Adipose tissue (tissue), 3 donors: ENCODE results near the gene CENPM. TPM values are rescaled to one million over a fixed set of nuclear protein-coding genes. Genes with fewer than 3 reads are reported as not detected.

Experiments used
- H3K27ac ChIP-seq: one replicate; pipeline ENCODE4 v1.5.1; 2013; ENCODE audit warnings: low read depth, low read length
- WGBS, 3 donors: extraction: QIAGEN DNeasy Blood & Tissue Kit; methylation state at CpG; one replicate each; pipeline ENCODE4 v1.1.7; 2013; 5-methylcytosine and 5-hydroxymethylcytosine counted together
- polyA plus RNA-seq, 3 donors: library from polyadenylated mRNA; stranded (reverse); fragments of 200-250 nt; gene quantifications; one replicate each; pipeline ENCODE4 v1.2.3, GENCODE V29; 2013
- donor health status: healthy with polysubstance abuse.
- donor health status: Bipolar disorder and iron deficiency.
- donor health status: healthy.

The CENPM gene
- polyA plus RNA-seq, 3 donors: 0.74 to 3.1 (median 1.1) TPM

DNA sequence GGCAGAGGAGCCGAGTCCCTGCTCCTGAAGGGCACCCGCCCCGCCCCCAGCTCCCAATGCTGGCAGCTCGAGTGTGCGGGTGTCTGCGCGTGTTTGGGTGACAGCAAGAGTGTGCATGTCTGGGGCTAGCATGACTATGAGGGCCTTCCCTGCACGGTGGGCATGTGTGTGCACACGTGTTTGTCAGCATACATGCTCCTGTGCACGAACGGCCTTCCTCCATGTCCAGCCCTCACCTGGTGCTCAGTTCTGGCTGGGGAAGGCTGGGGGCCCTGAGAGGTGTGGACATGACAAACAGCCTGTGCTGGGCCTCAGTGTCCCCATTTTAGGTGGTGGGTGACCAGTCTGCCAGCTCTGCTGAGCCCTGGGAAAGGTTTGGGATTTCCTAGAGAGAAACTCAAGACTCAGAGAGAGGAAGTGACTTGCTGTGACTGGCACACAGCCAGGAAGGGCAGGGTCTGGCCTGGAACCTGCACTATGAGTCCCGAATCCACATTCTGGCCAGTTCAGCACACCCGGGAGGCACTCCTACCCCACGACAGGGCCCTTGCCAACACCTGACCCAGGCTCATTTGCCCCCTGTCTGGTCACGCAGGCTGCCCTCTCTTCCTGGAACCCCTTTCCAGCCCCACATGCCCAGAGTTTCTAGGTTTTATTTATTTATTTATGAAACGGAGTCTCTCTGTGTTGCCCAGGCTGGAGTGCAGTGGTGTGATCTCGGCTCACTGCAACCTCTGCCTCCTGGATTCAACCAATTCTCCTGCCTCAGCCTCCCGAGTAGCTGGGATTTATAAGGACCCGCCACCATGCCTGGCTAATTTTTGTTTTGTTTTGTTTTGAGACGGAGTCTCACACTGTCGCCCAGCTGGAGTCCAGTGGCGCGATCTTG is 28.8 kb downstream of the CENPM start:
- WGBS, 3 donors: 54 to 72% (median 61%) methylated on average over 23 of the region's 23 CpGs
- no peak overlapping the region for H3K27ac ChIP-seq

DNA sequence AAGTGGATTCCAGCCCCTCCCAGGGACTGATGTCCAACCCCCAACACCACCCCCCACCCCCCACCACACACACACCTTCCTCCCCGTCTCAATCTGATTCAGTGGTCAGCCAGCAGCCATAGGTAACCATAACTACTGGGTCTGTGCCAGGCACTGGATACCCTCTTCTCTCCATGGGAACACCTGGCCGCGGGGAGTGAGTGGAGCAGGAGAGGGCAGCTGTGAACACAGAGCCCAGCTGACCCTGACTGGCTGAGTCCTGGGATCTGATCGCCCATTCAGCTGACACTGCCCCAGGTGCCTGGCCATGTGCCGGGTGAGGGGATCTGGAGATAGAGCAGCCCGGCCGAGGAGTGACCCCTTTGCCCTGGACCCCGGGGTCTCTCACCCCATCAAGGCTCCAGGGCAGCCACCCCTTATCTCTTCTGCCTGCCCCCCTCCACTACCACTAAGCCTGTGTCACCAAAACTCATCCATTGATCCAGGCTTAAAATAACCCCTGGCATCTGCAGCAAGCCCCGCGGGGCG is 29.5 kb downstream of the CENPM start:
- WGBS, 3 donors: 58 to 74% (median 63%) methylated on average over 11 of the region's 11 CpGs
- no peak overlapping the region for H3K27ac ChIP-seq

DNA sequence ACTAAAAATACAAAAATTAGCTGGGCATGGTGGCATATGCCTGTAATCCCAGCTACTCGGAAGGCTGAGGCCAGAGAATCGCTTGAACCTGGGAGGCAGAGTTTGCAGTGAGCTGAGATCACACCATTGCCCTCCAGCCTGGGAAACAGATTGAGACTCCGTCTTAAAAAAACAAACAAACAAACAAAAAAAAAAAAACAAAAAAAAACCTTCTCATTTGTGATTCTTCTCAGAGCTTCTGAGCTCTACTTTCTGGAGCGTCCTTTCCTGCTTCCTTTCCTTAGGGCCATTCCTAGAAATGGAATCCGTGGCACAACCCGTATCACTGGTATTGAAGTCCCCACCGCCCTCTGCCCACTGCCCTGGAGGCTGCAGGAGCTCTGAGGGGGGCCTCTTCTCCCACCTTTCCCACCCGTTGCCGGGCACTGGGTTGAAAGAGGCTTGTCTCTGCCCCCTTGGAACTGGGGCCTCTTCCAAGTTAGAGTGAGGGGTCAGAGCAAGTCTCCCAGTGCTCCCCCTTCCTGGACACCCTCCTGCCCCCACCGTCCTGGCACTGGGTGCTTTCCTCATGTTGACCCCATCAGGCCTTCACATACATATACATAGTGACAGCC is 30.1 kb downstream of the CENPM start:
- H3K27ac ChIP-seq: no peak overlapping the region
- 49 to 60% (median 59%) methylated on average over 10 of the region's 10 CpGs for WGBS, 3 donors

DNA sequence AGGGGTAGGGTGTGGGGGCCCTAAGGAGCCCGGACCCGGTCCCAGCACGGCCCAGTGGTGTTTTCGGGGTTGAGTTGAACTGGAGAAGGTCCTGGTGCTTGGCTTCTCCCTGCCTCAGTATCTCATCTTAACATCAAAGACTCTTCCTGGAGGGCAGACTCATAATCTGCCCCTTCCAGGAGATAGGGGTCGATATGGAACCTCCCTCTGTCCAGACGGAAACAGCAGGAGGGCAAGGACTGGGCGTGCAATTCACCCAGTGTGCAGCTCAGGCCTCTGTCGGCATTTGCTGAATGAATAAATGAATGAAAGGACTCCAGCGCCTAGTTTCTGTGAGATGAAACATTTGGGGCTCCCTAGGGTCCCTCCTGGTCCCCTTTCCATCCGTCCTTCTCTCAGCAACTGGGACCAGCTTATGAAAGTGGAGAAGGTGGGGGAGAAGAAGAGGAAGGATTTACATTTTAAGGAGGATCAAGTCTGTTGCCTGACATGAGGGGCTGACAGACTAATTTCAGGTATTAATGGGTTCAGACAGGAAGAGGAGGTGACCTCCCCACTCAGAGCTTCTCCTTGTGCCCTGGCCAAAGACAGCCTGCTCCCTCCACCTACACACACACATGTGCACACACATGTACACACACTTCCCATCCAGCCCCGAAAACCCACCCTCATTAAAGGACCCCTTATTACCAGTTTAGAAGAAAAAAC is 31.0 kb downstream of the CENPM start:
- 41 to 44% (median 42%) methylated on average over 11 of the region's 11 CpGs for WGBS, 3 donors
- no peak overlapping the region for H3K27ac ChIP-seq

DNA sequence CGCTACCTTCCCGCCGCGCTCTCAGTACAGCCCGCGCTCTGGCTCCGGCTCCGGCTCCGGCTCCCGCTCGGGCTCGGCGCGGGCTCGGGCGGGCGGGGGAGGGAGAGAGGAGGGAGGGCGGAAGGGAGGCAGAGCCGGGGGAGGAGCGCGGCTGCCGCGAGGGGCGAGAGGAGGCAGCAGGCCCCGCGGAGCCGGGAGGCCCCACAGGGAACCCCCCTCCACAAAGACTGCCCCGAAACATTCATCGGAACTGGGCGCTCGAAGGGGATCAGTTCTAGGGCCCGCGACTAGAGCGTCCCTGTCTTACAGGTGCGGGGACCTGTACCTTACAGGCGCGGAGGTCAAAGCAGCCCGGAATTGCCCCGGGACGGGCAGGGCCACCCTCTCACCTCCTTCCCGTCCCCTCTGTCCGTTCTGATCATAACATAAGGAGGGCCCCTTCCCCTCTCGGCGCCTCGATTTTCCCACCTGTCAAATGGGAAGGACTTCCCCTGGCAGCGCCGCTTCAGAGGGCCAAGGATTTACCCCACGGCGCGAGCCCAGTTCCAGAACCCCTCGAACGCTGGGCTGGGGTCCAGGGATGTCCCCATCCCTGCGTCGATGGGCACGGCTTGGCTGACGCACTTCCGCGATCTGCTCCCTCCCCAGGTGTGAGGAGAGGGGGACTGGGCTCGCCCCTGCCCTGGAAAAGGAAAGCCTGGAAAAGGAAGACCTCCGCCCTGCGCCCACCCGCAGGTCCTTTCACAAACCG is 31.7 kb downstream of the CENPM start, which contains the start of gene SHISA8:
Gene SHISA8 (minus strand): TSS at position 40 of the 751 bp plus-strand sequence. CDS start 407 bp downstream, outside the sequence.
- no peak within 1 kb of the TSS for H3K27ac ChIP-seq
- WGBS, 3 donors: 7 to 9% (median 7%) methylated on average over 48 to 62 of the region's 63 CpGs

DNA sequence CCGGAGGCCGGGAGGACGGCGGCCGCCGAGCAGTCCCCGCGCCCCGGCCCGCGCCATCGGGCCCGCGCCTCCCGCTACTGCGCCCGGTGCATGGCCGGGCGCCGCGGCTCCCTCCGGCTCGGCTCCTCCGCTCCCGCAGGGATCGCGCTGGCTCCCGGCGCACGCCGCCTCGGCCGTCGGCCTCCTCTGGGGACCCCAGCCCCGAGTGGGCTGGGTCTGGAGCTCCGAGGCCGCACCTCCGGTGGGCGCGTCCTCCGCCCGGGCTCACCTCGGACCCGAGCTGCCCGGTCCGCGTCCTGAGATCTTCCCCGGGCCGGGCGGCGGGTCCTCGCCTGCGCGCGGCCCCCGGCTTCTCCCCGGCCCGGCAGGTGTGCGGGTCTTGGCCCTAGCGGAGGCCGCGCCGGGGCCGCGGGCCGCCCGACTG is 32.3 kb downstream of the CENPM start:
- 1% methylated on average over 34 to 67 of the region's 67 CpGs for WGBS, 3 donors
- H3K27ac ChIP-seq: no peak overlapping the region

DNA sequence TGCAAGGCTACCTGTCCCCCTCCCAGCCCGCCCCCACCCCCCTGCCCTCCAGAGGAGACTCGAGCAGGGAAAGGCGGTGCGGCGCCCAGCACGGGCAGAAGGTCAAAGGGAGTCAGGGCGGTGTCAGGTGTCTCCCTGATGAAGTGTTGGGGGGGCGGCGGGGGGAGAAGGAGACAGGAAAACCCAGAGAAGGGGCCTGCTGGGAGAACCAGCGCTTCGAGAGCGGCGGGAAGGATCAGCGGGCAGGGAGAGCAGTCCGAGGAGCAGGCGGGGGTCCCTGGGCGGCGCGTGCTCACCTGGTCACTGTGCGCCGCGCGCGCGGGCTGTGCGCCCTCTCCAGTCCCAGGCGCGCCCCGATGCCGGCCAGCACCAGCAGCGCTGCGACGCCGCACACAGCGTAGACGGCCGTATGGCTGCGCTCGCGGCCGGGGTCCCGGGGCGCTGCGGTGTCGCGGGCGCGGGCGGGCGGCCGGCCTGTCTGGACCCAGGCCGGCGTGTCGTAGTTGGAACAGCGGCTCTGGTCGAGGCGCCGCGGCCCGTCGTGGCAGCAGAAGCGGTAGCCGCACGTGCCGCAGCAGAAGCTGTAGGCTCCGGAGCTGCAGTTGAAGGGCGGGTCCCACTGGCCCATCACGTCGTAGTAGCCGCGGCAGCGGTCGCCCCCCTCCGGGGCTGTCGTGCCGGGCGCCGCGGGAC is 33.0 kb downstream of the CENPM start:
- no peak overlapping the region for H3K27ac ChIP-seq
- 2 to 6% (median 2%) methylated on average over 57 to 79 of the region's 79 CpGs for WGBS, 3 donors

DNA sequence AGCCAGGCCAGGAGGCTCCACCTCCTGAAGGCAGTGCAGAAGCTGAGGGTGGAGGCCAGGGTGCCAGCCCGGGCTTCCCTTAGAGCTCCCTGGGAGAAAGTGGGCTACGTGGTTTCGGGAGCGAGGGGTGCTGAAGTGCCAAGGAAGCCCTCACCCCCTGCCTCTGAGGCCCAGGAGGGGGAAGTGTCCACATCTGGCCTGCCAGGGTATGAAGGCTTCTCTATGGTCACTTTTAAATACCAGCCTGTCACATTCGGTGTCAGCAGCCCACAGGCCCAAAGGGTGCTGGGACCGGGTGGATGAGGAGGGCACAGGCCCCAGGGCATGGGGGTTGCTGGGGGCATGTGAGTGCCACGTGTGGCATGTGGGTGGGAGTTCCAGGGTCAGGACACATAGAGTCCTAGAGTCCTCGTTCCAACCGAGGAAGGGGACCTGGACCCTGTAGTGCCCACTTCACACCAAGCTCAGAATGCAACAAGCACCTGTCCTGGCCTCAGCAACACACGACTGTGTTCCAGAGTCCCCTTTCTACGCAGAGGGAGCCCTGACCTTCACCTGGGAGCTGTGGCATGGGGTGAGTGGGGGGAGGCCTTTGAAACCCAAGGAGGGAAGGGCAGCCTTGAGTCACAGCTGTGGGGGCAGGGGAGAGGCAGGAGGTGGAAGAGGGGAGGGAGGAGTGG is 33.8 kb downstream of the CENPM start:
- WGBS, 3 donors: 61 to 79% (median 64%) methylated on average over 11 of the region's 11 CpGs
- no peak overlapping the region for H3K27ac ChIP-seq

DNA sequence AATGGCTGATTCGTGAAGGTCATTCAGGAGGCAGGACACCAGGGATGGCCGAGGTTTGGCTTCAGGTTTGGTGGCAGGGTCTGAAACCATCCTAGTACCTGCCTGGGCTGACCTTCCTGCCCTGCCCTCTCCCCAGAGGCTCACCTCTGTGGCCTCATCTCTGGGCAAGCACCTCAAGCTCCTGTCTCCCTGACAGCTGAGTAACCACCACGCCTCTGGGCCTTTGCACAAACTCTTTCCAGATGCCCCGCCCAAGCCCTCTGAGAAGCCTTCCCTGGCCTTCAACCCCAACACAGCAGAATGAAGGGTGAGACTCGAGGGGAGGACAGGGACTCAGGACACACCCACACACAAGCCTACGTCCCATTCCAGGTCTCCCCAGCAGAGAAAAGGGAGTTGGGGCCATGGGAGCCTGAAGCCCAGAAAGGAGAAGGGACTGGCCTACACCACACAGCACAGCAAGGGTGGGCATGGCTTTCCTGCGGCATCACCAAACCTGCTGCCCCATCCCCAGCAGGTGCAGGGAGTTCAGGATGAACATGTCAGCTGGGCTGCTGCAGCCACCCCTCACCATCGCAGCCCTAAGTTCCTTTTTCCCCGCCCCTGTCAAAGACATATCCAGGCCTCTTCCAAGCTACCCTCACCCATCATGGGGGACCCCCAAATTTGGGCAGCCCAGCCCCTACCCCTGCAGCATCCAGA is 34.5 kb downstream of the CENPM start:
- no peak overlapping the region for H3K27ac ChIP-seq

DNA sequence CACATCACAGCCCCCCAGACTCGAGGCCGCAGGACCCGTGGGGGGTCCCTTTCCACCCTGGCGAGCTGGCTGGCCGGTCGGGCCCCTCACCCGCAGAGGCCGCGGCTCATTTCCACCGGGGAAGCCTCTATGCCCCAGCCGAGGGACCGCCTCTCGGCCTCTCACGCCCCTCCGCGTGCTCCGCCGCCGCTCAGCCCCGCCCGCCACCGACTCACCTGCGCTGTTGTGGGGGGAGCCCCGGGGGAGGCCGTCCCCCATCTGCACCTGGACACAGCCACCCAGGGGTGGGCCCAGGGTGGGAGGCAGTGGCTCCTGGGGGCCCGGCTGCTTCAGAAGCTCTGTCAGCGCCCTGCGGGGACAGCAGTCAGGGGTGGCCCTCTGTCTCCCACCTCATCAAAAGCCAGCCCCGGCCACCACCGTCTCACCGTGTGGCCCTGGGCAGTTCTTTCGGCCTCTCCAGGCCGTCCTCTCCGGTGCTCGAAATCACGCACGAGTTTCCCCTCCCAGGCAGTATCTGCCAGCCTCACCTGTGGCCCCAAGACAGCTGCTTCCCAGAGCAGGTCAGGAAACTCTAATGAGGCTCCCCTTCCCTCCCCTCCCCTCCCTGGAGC is 35.8 kb downstream of the CENPM start:
- 8 to 10% (median 9%) methylated on average over 32 to 37 of the region's 37 CpGs for WGBS, 3 donors
- H3K27ac ChIP-seq: no peak overlapping the region

More for the DNA sequence above, 34.5 kb downstream of the CENPM start:
- WGBS, 3 donors: 81 to 84% (median 81%) methylated on average over 8 to 9 of the region's 9 CpGs

DNA sequence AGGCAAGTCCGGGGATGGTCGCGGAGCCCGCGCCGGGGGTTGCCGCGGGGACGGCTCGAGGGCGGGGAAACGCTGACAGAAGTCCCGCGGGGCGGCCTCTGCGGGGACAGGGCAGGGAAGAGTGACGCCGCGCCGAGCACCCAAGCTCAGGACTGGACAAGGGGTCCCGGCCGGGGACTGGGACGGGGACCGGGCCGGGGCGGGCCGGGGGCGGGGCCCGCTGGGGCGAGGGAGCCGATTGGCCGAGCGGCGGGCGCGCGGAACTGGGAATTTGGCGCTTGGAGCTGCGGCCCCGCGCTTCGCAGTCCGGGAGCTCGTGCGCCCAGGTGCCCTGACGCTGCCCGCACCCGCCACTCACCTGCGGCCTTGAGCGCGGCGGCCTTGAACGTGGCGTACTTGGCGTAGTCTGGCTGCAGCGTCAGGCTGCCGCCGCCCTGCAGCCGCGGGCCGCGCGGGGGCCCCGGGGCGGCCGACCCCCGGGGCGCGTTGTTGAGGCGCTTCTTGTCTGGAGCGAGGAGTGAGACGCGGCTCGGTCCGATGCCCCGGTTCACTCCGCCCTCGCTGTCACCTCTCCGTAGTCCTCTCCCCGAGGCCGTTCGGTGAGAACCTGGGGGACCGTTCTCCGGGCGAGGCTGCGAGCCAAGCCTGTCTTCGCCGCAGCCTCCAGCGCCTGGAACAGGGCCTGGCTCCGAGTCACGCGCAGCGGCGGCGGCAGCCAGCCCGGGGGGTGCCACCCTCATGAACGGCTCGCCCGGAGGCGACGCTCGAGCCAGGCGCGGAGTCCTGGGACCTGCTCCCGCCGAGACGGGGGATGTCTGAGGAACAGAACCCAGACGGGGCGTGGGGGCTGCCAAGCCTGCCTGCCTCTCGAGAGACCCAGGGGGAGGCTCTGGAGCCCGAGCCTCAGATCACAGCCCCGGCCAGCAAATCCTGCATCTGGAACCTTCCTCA is 36.6 kb downstream of the CENPM start:
- WGBS, 3 donors: 1 to 2% (median 1%) methylated on average over 73 to 112 of the region's 112 CpGs
- H3K27ac ChIP-seq: no peak overlapping the region

DNA sequence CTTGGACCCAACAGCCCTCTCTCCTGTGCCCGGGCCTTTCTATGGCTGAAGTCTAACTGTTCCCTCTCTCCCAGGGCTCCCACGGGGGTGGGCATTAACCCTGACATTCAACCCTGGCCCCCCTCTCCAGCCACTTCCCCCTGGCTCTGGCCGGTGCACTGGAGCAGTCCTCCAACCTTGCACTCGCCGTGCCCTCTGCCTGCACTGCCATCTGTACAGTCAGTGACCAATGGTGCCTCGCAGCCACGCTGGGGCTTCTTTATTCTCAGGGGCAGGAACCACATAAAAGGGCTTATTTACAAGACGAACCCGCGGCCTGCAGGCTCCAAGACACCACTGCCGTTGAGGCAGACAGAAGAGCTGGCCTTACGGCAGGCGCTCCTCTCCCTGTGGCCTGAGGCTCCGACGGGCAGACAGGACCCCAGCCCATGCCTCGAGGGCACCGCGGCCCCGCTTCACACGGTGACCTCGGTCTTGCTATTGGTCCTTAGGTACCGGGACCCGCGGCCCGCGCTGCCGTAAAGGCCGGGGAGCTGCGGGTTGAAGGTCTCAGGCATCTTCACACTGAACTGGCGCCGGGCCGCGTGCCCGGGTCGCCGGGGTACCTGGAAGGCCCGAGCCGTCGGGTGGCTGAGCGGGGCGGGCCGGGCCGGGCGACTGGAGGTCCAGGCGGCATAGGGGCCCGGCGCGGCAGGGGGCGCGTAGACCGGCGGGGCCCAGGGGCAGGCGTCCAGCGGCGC is 37.5 kb downstream of the CENPM start:
- H3K27ac ChIP-seq: no peak overlapping the region
- 23 to 32% (median 25%) methylated on average over 50 to 55 of the region's 55 CpGs for WGBS, 3 donors

DNA sequence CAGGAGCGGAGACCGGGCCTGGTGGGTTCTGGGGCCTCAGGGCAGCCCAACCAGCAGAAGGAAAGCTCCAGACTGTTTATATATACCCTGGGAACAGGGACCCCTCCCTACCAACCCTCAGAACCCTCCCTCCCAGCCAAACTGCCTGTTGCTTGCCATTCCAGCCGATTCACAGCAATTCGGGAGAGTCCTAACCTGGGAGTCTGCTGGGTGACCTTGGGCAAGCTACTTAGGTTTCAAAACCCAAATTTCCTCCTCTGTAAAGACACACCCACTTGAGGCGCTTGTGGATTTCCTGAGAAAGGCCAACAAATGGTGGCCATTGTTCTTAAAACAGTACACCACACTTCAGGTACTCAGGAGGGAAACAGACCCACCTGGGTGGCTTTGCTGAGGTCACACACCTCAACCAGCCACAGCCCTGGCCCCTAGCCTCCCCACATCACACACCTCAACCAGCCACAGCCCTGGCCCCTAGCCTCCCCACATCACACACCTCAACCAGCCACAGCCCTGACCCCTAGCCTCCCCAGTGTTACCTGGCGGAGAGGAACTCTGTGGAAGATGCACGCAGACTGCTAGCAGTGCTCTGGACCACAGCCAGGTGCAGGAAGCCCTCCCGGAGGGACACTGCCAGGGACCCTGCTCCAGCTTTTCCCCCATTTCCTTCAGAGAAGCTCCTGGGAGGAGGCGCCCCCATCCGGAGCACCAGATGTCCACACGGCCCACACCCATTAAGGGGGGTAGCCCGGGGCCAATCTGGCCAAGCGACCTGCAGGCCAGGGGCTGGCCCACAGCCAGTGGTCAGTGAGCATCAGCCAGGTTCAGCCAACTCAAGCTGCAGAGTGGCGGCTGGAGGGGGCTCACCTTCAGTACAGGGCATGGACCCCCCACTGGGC is 38.3 kb downstream of the CENPM start:
- WGBS, 3 donors: 62 to 71% (median 62%) methylated on average over 14 of the region's 14 CpGs
- no peak overlapping the region for H3K27ac ChIP-seq
